Osteoblast (primary cell): ENCODE measurements around the gene F2RL2. TPM values are rescaled to one million over a fixed set of nuclear protein-coding genes. Genes with fewer than 3 reads are reported as not detected.

ENCODE experiments used
- DNase-seq: peaks from one replicate; pipeline ENCODE4 v3.0.0; 2011; ENCODE audit warnings: low spot score, mixed read lengths; ENCODE audit not compliant: insufficient read length; ENCODE audit errors: missing footprints
- H2AFZ ChIP-seq: 2 replicates; pipeline ENCODE4 v1.6.0; 2011; ENCODE audit warnings: mild to moderate bottlenecking, low read length
- H3K27ac ChIP-seq: 2 replicates; pipeline ENCODE4 v1.5.1; 2011; ENCODE audit warnings: mild to moderate bottlenecking, low read depth, low read length, moderate library complexity
- H3K27me3 ChIP-seq: 2 replicates; pipeline ENCODE4 v1.6.0; 2012; ENCODE audit warnings: mild to moderate bottlenecking, control low read depth, inconsistent platforms, low read length, moderate library complexity; ENCODE audit not compliant: insufficient read depth
- H3K36me3 ChIP-seq: 2 replicates; pipeline ENCODE4 v1.5.1; 2011; ENCODE audit warnings: mild to moderate bottlenecking, low read length, control low read depth, moderate library complexity; ENCODE audit not compliant: insufficient read depth
- H3K4me1 ChIP-seq: 2 replicates; pipeline ENCODE4 v1.5.1; 2011; ENCODE audit warnings: mild to moderate bottlenecking, low read length, control low read depth, moderate library complexity; ENCODE audit not compliant: insufficient read depth
- H3K4me2 ChIP-seq: 2 replicates; pipeline ENCODE4 v1.6.0; 2011; ENCODE audit warnings: mild to moderate bottlenecking, low read length; ENCODE audit not compliant: insufficient read depth
- H3K4me3 ChIP-seq: fragments of 200-600 bp; sonication (generic); 3 replicates; pipeline ENCODE4 v1.5.1; 2012; ENCODE audit warnings: mild to moderate bottlenecking, low read length, inconsistent platforms; ENCODE audit not compliant: insufficient read depth
- H3K79me2 ChIP-seq: 2 replicates; pipeline ENCODE4 v1.6.0; 2012; ENCODE audit warnings: mild to moderate bottlenecking, low read length, control low read depth, inconsistent platforms; ENCODE audit not compliant: insufficient read depth
- H3K9me3 ChIP-seq: 2 replicates; pipeline ENCODE4 v1.5.1; 2011; ENCODE audit warnings: low read depth, low read length, control low read depth
- H4K20me1 ChIP-seq: 2 replicates; pipeline ENCODE4 v1.6.0; 2012; ENCODE audit warnings: mild to moderate bottlenecking, low read length, control low read depth; ENCODE audit not compliant: insufficient read depth
- CTCF ChIP-seq: IDR thresholded peaks from 2 replicates; pipeline ENCODE4 v1.5.1; 2011; ENCODE audit warnings: mild to moderate bottlenecking, low read depth, low read length, moderate library complexity; ENCODE audit errors: extremely low read depth
- total RNA-seq: library from RNA; depleted of rRNA; stranded (reverse); fragments of >200 nt; gene quantifications from 2 replicates; pipeline ENCODE4 v1.2.3, GENCODE V29; 2012

F2RL2 gene
- total RNA-seq, 1 donor: 1.1 TPM

- peak overlapping the region; percentile 50 for H2AFZ ChIP-seq
- H3K4me1 ChIP-seq: peaks cover 18% of the 10 kb centered on the region
- no peaks in the 10 kb centered on the region for H3K36me3 ChIP-seq
- no peaks in the 10 kb centered on the region for H4K20me1 ChIP-seq
- H3K9me3 ChIP-seq: no peaks in the 10 kb centered on the region
- no peak for DNase-seq
- H3K27me3 ChIP-seq: no peaks in the 10 kb centered on the region
- H3K4me2 ChIP-seq: no peak overlapping the region
- peaks cover 6% of the 10 kb centered on the region for H3K79me2 ChIP-seq
- no peak for TF ChIP-seq CTCF
- H3K27ac ChIP-seq: no peak overlapping the region
- no peak overlapping the region for H3K4me3 ChIP-seq
These were observed 2.0 kb upstream of the F2RL2 start for GRCh38 chr5:76625087-76625815.

GRCh38 chr5:76622076-76622475, 1.1 kb downstream of the F2RL2 start:
- peak overlapping the region; percentile 1 for H2AFZ ChIP-seq
- no peak for DNase-seq
- H3K4me3 ChIP-seq: peak overlapping the region; percentile 64
- H3K4me1 ChIP-seq: peaks cover 29% of the 10 kb centered on the region
- no peak overlapping the region for H3K27ac ChIP-seq
- H3K36me3 ChIP-seq: no peaks in the 10 kb centered on the region
- peak overlapping the region; percentile 91 for H3K4me2 ChIP-seq
- no peaks in the 10 kb centered on the region for H3K9me3 ChIP-seq
- no peak for TF ChIP-seq CTCF
- H3K27me3 ChIP-seq: no peaks in the 10 kb centered on the region
- no peaks in the 10 kb centered on the region for H4K20me1 ChIP-seq
- peaks cover 8% of the 10 kb centered on the region for H3K79me2 ChIP-seq

GRCh38 chr5:76620166-76620565, 3.0 kb downstream of the F2RL2 start:
- H3K4me1 ChIP-seq: peaks cover 45% of the 10 kb centered on the region
- H3K79me2 ChIP-seq: peaks cover 8% of the 10 kb centered on the region
- TF ChIP-seq CTCF: no peak
- no peak overlapping the region for H3K4me3 ChIP-seq
- no peak overlapping the region for H3K27ac ChIP-seq
- H4K20me1 ChIP-seq: no peaks in the 10 kb centered on the region
- no peak overlapping the region for H2AFZ ChIP-seq
- no peaks in the 10 kb centered on the region for H3K36me3 ChIP-seq
- DNase-seq: no peak
- peak overlapping the region; percentile 19 for H3K4me2 ChIP-seq
- no peaks in the 10 kb centered on the region for H3K27me3 ChIP-seq
- no peaks in the 10 kb centered on the region for H3K9me3 ChIP-seq

- no peaks in the 10 kb centered on the region for H4K20me1 ChIP-seq
- DNase-seq: peak; percentile 81
- H3K4me1 ChIP-seq: peaks cover 37% of the 10 kb centered on the region
- H3K9me3 ChIP-seq: no peaks in the 10 kb centered on the region
- peaks cover 8% of the 10 kb centered on the region for H3K79me2 ChIP-seq
- H3K27ac ChIP-seq: peak overlapping the region; percentile 67
- no peak overlapping the region for H3K4me3 ChIP-seq
- no peak for TF ChIP-seq CTCF
- no peak overlapping the region for H2AFZ ChIP-seq
- peak overlapping the region; percentile 22 for H3K4me2 ChIP-seq
- H3K36me3 ChIP-seq: no peaks in the 10 kb centered on the region
- no peaks in the 10 kb centered on the region for H3K27me3 ChIP-seq
These were observed 5.5 kb downstream of the F2RL2 start for GRCh38 chr5:76617675-76618074.
